Measurements from ENCODE around the gene HOXA10.

The HOXA10 gene

GRCh38 chr7:27203365-27203953 lies 29.3 kb upstream of the HOXA10 start:
- no peak for TF ChIP-seq CTCF (IDR thresholded peaks at IDR 0.05; ENCODE audit: control insufficient read depth, insufficient read depth, low read depth, low read length, missing control alignments)
- peak overlapping the region; percentile 78 for H3K4me3 ChIP-seq (ENCODE audit: control insufficient read depth, low read depth, low read length)
- DNase-seq (ENCODE audit: low read depth): no peak

- no peak for DNase-seq (ENCODE audit: low read depth)
- H3K4me3 ChIP-seq (ENCODE audit: control insufficient read depth, low read depth, low read length): peak overlapping the region; percentile 78
- TF ChIP-seq CTCF (IDR thresholded peaks at IDR 0.05; ENCODE audit: control insufficient read depth, insufficient read depth, low read depth, low read length, missing control alignments): no peak
Observed at GRCh38 chr7:27202862-27203134, 28.7 kb upstream of the HOXA10 start.

- peak overlapping the region; percentile 78 for H3K4me3 ChIP-seq (ENCODE audit: control insufficient read depth, low read depth, low read length)
- no peak for DNase-seq (ENCODE audit: low read depth)
- TF ChIP-seq CTCF (IDR thresholded peaks at IDR 0.05; ENCODE audit: control insufficient read depth, insufficient read depth, low read depth, low read length, missing control alignments): no peak
Observed at GRCh38 chr7:27202018-27202861, 28.1 kb upstream of the HOXA10 start.

- peak overlapping the region; percentile 78 for H3K4me3 ChIP-seq (ENCODE audit: control insufficient read depth, low read depth, low read length)
- TF ChIP-seq CTCF (IDR thresholded peaks at IDR 0.05; ENCODE audit: control insufficient read depth, insufficient read depth, low read depth, low read length, missing control alignments): no peak
- DNase-seq (ENCODE audit: low read depth): no peak
Observed at GRCh38 chr7:27201580-27202017, 27.5 kb upstream of the HOXA10 start.

- no peak for TF ChIP-seq CTCF (IDR thresholded peaks at IDR 0.05; ENCODE audit: control insufficient read depth, insufficient read depth, low read depth, low read length, missing control alignments)
- peak overlapping the region; percentile 78 for H3K4me3 ChIP-seq (ENCODE audit: control insufficient read depth, low read depth, low read length)
- no peak for DNase-seq (ENCODE audit: low read depth)
Observed at GRCh38 chr7:27200761-27201579, 26.9 kb upstream of the HOXA10 start.

GRCh38 chr7:27199849-27200760 lies 26.0 kb upstream of the HOXA10 start, which contains the start of gene HOXA13:
Gene HOXA13, minus strand, starts transcription at chr7:27200091. Its CDS starts 14 bp downstream, at chr7:27200077.
- no peak for TF ChIP-seq CTCF (IDR thresholded peaks at IDR 0.05; ENCODE audit: control insufficient read depth, insufficient read depth, low read depth, low read length, missing control alignments)
- H3K4me3 ChIP-seq (ENCODE audit: control insufficient read depth, low read depth, low read length): peak within 1 kb of the TSS; percentile 79
- DNase-seq (ENCODE audit: low read depth): no peak

Data from AG09309 (cell line).